ENCODE data around the gene NANOS1. TPM values are rescaled to one million over a fixed set of nuclear protein-coding genes. Genes with fewer than 3 reads are reported as not detected.

The NANOS1 gene
- total and polyA plus RNA-seq, 2 experiments from 2014 or later, result under 0.01 to 0.15 TPM

- H4K20me1 ChIP-seq (ENCODE audit: insufficient read depth), result peaks cover 9% of the 10 kb centered on the region; the same call in 1 of the 2 replicates
- TF ChIP-seq EZH2phosphoT487 (IDR thresholded peaks at IDR 0.05; ENCODE audit: insufficient read depth, low read depth) (no peak), EZH2 (IDR thresholded peaks at IDR 0.05; ENCODE audit: insufficient read depth, poor library complexity, severe bottlenecking) (no peak)
- no peaks in the 10 kb centered on the region for H3K27me3 ChIP-seq (replicated peaks; ENCODE audit: insufficient read depth)
- H3K36me3 ChIP-seq (ENCODE audit: low read depth), result peaks cover 71% of the 10 kb centered on the region
- H3K9me3 ChIP-seq (ENCODE audit: low read depth), result no peaks in the 10 kb centered on the region
- no peak overlapping the region for H3K4me3 ChIP-seq
- H2AFZ ChIP-seq, result no peak overlapping the region
- H3F3A ChIP-seq (ENCODE audit: insufficient read depth), result peaks cover 30% of the 10 kb centered on the region
- peaks cover 100% of the 10 kb centered on the region for H3K79me2 ChIP-seq (ENCODE audit: insufficient read depth)
- no peak overlapping the region for H3K27ac ChIP-seq
- H3K9me2 ChIP-seq (ENCODE audit: insufficient read depth), result no peaks in the 10 kb centered on the region
- no peak overlapping the region for H3K4me2 ChIP-seq (ENCODE audit: unreplicated experiment)
- no peak overlapping the region for H3K9ac ChIP-seq
- no peak for DNase-seq
- WGBS, 2 experiments (ENCODE audit: low coverage in 1 of 2, low lambda C conversion rate in 2 of 2, missing lambda C conversion rate in 2 of 2), result 91 to 94% methylated on average over 9 of the region's 9 CpGs
- peaks cover 9% of the 10 kb centered on the region; the same call in 1 of the 2 replicates for H3K4me1 ChIP-seq (ENCODE audit: insufficient read depth)
- in situ Hi-C loops (cut with MboI), result no loop called here
These were observed 41.1 kb downstream of the NANOS1 start for GRCh38 chr10:119070395-119071165.

GRCh38 chr10:119073584-119073983 is 44.1 kb downstream of the NANOS1 start:
- Histone ChIP-seq H2AFZ (no peak overlapping the region), H3F3A (ENCODE audit: insufficient read depth) (peaks cover 32% of the 10 kb centered on the region), H3K27me3 (replicated peaks; ENCODE audit: insufficient read depth) (no peaks in the 10 kb centered on the region), H3K79me2 (ENCODE audit: insufficient read depth) (peaks cover 100% of the 10 kb centered on the region), H3K9ac (no peak overlapping the region), H3K36me3 (ENCODE audit: low read depth) (peaks cover 51% of the 10 kb centered on the region), H3K4me2 (ENCODE audit: unreplicated experiment) (no peak overlapping the region), H3K27ac (no peak overlapping the region), H3K9me2 (ENCODE audit: insufficient read depth) (no peaks in the 10 kb centered on the region), H3K4me1 (ENCODE audit: insufficient read depth) (peaks cover 17% of the 10 kb centered on the region), H3K4me3 (no peak overlapping the region), H3K9me3 (ENCODE audit: low read depth) (no peaks in the 10 kb centered on the region), H4K20me1 (ENCODE audit: insufficient read depth) (peaks cover 16% of the 10 kb centered on the region; the same call in 1 of the 2 replicates)
- no peak for DNase-seq
- in situ Hi-C loops (cut with MboI), result no loop called here
- TF ChIP-seq EZH2phosphoT487 (IDR thresholded peaks at IDR 0.05; ENCODE audit: insufficient read depth, low read depth) (no peak), EZH2 (IDR thresholded peaks at IDR 0.05; ENCODE audit: insufficient read depth, poor library complexity, severe bottlenecking) (no peak)
- 53 to 63% methylated on average over 6 of the region's 6 CpGs for WGBS, 2 experiments (ENCODE audit: low coverage in 1 of 2, low lambda C conversion rate in 2 of 2, missing lambda C conversion rate in 2 of 2)

- Histone ChIP-seq H3K4me1 (ENCODE audit: insufficient read depth) (peaks cover 14% of the 10 kb centered on the region), H2AFZ (no peak overlapping the region), H3K27me3 (replicated peaks; ENCODE audit: insufficient read depth) (no peaks in the 10 kb centered on the region), H3F3A (ENCODE audit: insufficient read depth) (peaks cover 24% of the 10 kb centered on the region), H3K4me2 (ENCODE audit: unreplicated experiment) (peak overlapping the region; percentile 90), H4K20me1 (ENCODE audit: insufficient read depth) (peaks cover 22% of the 10 kb centered on the region; the same call in 1 of the 2 replicates), H3K79me2 (ENCODE audit: insufficient read depth) (peaks cover 78% of the 10 kb centered on the region), H3K9me3 (ENCODE audit: low read depth) (no peaks in the 10 kb centered on the region), H3K9me2 (ENCODE audit: insufficient read depth) (no peaks in the 10 kb centered on the region), H3K27ac (peak overlapping the region; percentile 99), H3K9ac (peak overlapping the region; percentile 100), H3K4me3 (peak overlapping the region; percentile 99), H3K36me3 (ENCODE audit: low read depth) (peaks cover 5% of the 10 kb centered on the region; the same call in 1 of the 2 replicates)
- no peak for TF ChIP-seq EZH2phosphoT487 (IDR thresholded peaks at IDR 0.05; ENCODE audit: insufficient read depth, low read depth)
- TF ChIP-seq EZH2 (IDR thresholded peaks at IDR 0.05; ENCODE audit: insufficient read depth, poor library complexity, severe bottlenecking), result no peak
- in situ Hi-C loops (cut with MboI), result no loop called here
- peak; percentile 29 for DNase-seq
- WGBS, 2 experiments (ENCODE audit: low coverage in 1 of 2, low lambda C conversion rate in 2 of 2, missing lambda C conversion rate in 2 of 2), result 45 to 49% methylated on average over 10 of the region's 10 CpGs
These were observed 49.1 kb downstream of the NANOS1 start for GRCh38 chr10:119078422-119079179.

Data from GM23248 (cell line).